Adrenal gland (tissue), 5 donors: ENCODE results near the gene HOXB1.

Experiments used
- POLR2A ChIP-seq, 2 donors: fragments of 450-650 bp; IDR thresholded peaks; one replicate each; pipeline ENCODE4 v1.6.1; 2017; ENCODE audit warnings: antibody characterized with exemption in 2 of 2, mild to moderate bottlenecking in 2 of 2, moderate library complexity in 1 of 2
- TF ChIP-seq, protein P1 (sequence below), 6 experiments: fragments of 450-650 bp in 4 of 6; fragments of 200-600 bp in 2 of 6; sonication (generic) in 1 of 6; IDR thresholded peaks; 1 replicate in 5 of 6; 2 replicates in 1 of 6; pipeline versions ENCODE4 v1.5.1 to v1.8.0; 2016 to 2021; ENCODE audit warnings: antibody characterized with exemption in 6 of 6, mild to moderate bottlenecking in 2 of 6, moderate library complexity in 1 of 6
- donor health status: DM: no; HTN: no; CAD: no.

DNA sequence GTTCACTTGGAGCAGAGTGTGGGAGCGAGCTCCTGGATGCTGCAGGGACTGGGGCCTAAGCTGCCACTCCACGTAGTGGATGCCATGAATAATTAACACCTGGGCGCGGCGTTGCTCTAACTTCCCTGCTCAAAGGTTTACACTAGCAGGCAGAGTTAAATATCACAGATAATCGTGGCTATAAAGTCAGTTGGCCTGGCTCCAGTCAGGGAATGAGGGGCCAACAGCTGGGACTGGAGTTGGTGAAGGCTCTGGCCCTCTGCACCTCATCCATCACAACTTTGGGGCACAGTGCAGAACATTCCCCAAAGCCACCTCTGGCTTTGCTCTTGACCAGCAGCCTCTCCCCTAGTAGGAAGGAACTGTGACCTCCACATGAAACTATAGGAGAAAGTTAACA is 36.4 kb upstream of the HOXB1 start:
- no peak for TF ChIP-seq POLR2A (IDR thresholded peaks at IDR 0.05)
- TF ChIP-seq, protein P1, sequence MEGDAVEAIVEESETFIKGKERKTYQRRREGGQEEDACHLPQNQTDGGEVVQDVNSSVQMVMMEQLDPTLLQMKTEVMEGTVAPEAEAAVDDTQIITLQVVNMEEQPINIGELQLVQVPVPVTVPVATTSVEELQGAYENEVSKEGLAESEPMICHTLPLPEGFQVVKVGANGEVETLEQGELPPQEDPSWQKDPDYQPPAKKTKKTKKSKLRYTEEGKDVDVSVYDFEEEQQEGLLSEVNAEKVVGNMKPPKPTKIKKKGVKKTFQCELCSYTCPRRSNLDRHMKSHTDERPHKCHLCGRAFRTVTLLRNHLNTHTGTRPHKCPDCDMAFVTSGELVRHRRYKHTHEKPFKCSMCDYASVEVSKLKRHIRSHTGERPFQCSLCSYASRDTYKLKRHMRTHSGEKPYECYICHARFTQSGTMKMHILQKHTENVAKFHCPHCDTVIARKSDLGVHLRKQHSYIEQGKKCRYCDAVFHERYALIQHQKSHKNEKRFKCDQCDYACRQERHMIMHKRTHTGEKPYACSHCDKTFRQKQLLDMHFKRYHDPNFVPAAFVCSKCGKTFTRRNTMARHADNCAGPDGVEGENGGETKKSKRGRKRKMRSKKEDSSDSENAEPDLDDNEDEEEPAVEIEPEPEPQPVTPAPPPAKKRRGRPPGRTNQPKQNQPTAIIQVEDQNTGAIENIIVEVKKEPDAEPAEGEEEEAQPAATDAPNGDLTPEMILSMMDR (IDR thresholded peaks at IDR 0.05), result no peak
